ENCODE data around the gene MAP3K13. TPM values are rescaled to one million over a fixed set of nuclear protein-coding genes. Genes with fewer than 3 reads are reported as not detected.

Gene MAP3K13, protein sequence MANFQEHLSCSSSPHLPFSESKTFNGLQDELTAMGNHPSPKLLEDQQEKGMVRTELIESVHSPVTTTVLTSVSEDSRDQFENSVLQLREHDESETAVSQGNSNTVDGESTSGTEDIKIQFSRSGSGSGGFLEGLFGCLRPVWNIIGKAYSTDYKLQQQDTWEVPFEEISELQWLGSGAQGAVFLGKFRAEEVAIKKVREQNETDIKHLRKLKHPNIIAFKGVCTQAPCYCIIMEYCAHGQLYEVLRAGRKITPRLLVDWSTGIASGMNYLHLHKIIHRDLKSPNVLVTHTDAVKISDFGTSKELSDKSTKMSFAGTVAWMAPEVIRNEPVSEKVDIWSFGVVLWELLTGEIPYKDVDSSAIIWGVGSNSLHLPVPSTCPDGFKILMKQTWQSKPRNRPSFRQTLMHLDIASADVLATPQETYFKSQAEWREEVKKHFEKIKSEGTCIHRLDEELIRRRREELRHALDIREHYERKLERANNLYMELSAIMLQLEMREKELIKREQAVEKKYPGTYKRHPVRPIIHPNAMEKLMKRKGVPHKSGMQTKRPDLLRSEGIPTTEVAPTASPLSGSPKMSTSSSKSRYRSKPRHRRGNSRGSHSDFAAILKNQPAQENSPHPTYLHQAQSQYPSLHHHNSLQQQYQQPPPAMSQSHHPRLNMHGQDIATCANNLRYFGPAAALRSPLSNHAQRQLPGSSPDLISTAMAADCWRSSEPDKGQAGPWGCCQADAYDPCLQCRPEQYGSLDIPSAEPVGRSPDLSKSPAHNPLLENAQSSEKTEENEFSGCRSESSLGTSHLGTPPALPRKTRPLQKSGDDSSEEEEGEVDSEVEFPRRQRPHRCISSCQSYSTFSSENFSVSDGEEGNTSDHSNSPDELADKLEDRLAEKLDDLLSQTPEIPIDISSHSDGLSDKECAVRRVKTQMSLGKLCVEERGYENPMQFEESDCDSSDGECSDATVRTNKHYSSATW
- total RNA-seq = 35.4 and 43.8 TPM in 2 replicates
- polyA plus RNA-seq = 58.8 and 65.3 TPM in 2 replicates

DNA sequence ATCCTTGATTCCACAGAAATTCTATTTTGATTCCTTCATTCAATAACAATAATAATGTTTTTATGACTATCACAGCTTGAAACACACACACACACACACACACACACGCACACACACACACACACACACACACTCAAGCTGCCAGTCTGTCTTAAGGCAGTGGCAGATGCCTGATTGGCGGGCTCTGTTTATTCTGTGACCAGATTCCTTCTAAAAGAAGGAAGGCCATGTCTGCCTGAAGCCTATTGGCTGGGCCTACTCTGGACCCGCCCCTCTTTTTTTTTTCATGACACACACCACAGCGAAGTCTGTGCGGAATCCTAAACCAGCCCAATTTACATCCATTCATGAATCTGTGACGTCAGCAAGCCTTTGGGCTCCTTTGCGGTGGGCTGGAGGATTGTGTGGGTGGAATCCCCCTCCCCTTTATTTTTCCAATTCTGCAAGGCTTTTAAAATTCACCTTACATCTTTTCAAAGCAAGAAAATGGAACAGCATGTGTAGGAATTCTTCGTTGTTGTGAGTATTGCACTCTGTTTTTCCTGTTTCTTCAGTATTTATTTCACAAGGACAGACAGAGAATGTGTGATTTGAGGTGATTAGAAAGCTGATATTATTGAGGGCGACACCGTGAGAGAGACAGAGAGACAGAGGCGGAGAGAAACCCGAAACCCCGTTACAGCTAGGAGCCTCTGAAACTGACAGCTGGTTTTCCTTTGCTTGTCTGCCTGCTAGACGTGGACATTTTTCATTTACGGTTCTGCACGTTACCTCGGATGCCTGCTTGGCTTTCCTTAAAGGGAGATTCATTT lies at the start of gene MAP3K13:
Gene MAP3K13 (plus strand): TSS at position 287 of the 812 bp plus-strand sequence. CDS start 65,446 bp downstream, outside the sequence.
- Histone ChIP-seq H3K4me2 (peak within 1 kb of the TSS; percentile 79), H3K9me2 (replicated peaks; ENCODE audit: insufficient read depth) (no peaks in the 10 kb centered on the region), H2AFZ (peak within 1 kb of the TSS; percentile 84), H4K20me1 (ENCODE audit: insufficient read depth, poor library complexity, severe bottlenecking) (no peaks in the 10 kb centered on the region), H3K4me3 (peak within 1 kb of the TSS; percentile 61), H3K4me1 (ENCODE audit: insufficient read depth) (no peaks in the 10 kb centered on the region), H3K27me3 (no peaks in the 10 kb centered on the region), H3K9me3 (ENCODE audit: low read depth) (no peaks in the 10 kb centered on the region), H3K79me2 (peaks cover 33% of the 10 kb centered on the region), H3K36me3 (replicated peaks; ENCODE audit: insufficient read depth, low read depth) (no peaks in the 10 kb centered on the region), H3K27ac (peak within 1 kb of the TSS; percentile 79)
- WGBS (ENCODE audit: low lambda C conversion rate, missing lambda C conversion rate) = 7% methylated on average over 17 of the region's 17 CpGs
- DNase-seq (ENCODE audit: low spot score) = peak; percentile 94
- TF ChIP-seq EZH2 (IDR thresholded peaks at IDR 0.05; ENCODE audit: borderline replicate concordance) (no peak), EZH2phosphoT487 (IDR thresholded peaks at IDR 0.05; ENCODE audit: low read depth, severe bottlenecking, unreplicated experiment) (no peak)

DNA sequence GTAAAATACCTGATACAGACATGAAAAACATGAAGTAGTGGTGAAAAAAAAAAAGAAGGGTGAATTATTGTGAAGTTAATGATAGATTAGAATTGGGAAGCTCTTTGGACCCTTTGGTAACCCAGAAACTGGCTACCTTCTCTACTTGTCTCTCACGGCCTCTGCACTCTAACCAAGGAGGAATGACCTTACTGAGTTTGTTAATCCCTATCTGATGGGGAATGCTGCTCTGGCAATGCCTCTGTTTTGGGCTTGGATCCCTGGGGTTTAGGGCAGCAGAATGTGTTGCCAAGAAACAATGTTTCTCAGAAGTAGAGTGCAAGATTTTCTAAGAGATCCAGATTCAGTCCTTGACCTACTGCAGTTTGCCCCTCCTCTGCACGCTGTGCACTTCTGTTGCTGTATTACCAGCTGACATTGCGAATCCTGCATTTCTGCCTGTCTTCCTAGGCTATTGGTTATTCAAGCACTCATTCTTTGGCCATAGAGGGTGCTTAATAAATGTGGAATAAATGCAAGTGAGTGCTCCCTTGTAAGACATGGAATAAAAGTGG lies 49.2 kb upstream of the MAP3K13 start:
- Histone ChIP-seq H4K20me1 (ENCODE audit: insufficient read depth, poor library complexity, severe bottlenecking) (no peaks in the 10 kb centered on the region), H3K9me2 (replicated peaks; ENCODE audit: insufficient read depth) (no peaks in the 10 kb centered on the region), H3K27me3 (no peaks in the 10 kb centered on the region), H3K4me3 (no peak overlapping the region), H3K27ac (no peak overlapping the region), H3K9me3 (ENCODE audit: low read depth) (no peaks in the 10 kb centered on the region), H3K4me2 (no peak overlapping the region), H3K36me3 (replicated peaks; ENCODE audit: insufficient read depth, low read depth) (no peaks in the 10 kb centered on the region), H3K79me2 (no peaks in the 10 kb centered on the region), H2AFZ (no peak overlapping the region), H3K4me1 (ENCODE audit: insufficient read depth) (peaks cover 5% of the 10 kb centered on the region)
- no peak for DNase-seq (ENCODE audit: low spot score)
- 81% methylated on average over 3 of the region's 3 CpGs for WGBS (ENCODE audit: low lambda C conversion rate, missing lambda C conversion rate)
- no peak for TF ChIP-seq EZH2phosphoT487 (IDR thresholded peaks at IDR 0.05; ENCODE audit: low read depth, severe bottlenecking, unreplicated experiment)
- TF ChIP-seq, protein P1, sequence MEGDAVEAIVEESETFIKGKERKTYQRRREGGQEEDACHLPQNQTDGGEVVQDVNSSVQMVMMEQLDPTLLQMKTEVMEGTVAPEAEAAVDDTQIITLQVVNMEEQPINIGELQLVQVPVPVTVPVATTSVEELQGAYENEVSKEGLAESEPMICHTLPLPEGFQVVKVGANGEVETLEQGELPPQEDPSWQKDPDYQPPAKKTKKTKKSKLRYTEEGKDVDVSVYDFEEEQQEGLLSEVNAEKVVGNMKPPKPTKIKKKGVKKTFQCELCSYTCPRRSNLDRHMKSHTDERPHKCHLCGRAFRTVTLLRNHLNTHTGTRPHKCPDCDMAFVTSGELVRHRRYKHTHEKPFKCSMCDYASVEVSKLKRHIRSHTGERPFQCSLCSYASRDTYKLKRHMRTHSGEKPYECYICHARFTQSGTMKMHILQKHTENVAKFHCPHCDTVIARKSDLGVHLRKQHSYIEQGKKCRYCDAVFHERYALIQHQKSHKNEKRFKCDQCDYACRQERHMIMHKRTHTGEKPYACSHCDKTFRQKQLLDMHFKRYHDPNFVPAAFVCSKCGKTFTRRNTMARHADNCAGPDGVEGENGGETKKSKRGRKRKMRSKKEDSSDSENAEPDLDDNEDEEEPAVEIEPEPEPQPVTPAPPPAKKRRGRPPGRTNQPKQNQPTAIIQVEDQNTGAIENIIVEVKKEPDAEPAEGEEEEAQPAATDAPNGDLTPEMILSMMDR (IDR thresholded peaks at IDR 0.05; ENCODE audit: poor library complexity) = no peak
- TF ChIP-seq EZH2 (IDR thresholded peaks at IDR 0.05; ENCODE audit: borderline replicate concordance) = no peak

DNA sequence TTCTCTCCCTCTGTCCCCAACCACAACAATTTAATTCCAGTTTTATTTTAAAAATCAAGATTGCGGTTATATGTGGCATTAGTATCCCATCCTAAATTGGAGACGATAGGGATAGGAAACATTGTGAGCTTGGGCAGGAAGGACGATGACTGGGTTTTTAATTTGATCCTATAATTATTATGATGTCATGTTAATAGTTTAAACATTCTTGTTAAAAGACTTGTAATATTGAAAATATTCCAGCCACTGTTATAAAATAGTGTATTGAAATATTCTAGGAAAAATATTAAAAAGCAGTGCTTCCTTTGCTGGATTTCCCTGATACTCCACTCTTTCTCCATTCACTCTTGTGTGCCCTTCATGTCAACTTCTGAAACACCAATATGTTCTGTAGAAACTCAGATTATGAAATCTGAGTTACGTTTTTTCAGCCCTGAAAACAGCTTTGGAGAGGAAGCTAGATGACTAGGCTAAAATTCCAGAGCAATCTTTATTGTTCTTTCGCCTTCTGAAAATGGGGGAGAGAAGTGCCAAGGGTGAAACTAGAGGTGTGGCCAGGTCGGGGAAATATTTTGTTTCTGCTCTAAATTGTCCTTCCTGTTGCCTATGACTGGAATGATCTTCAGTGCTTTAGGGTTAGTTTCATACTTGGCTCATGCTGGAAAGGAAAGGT lies 46.1 kb upstream of the MAP3K13 start:
- Histone ChIP-seq H3K27ac (peak overlapping the region; percentile 67), H3K4me2 (peak overlapping the region; percentile 30)
- TF ChIP-seq EZH2 (IDR thresholded peaks at IDR 0.05; ENCODE audit: borderline replicate concordance) (no peak), EZH2phosphoT487 (IDR thresholded peaks at IDR 0.05; ENCODE audit: low read depth, severe bottlenecking, unreplicated experiment) (no peak)
- TF ChIP-seq, protein P1 (IDR thresholded peaks at IDR 0.05; ENCODE audit: poor library complexity) = no peak

More for the DNA sequence above, 46.1 kb upstream of the MAP3K13 start:
- Histone ChIP-seq H3K4me1 (ENCODE audit: insufficient read depth) (peaks cover 5% of the 10 kb centered on the region), H3K27me3 (no peaks in the 10 kb centered on the region), H3K9me3 (ENCODE audit: low read depth) (no peaks in the 10 kb centered on the region), H2AFZ (peak overlapping the region; percentile 12), H3K36me3 (replicated peaks; ENCODE audit: insufficient read depth, low read depth) (no peaks in the 10 kb centered on the region), H3K79me2 (no peaks in the 10 kb centered on the region), H3K4me3 (no peak overlapping the region), H4K20me1 (ENCODE audit: insufficient read depth, poor library complexity, severe bottlenecking) (no peaks in the 10 kb centered on the region), H3K9me2 (replicated peaks; ENCODE audit: insufficient read depth) (no peaks in the 10 kb centered on the region)
- WGBS (ENCODE audit: low lambda C conversion rate, missing lambda C conversion rate) = 80% methylated on average over 6 of the region's 6 CpGs
- no peak for DNase-seq (ENCODE audit: low spot score)

Data from hepatocyte (in vitro differentiated cells).